ENCODE measurements around the gene SLC24A3.

The SLC24A3 gene

DNA sequence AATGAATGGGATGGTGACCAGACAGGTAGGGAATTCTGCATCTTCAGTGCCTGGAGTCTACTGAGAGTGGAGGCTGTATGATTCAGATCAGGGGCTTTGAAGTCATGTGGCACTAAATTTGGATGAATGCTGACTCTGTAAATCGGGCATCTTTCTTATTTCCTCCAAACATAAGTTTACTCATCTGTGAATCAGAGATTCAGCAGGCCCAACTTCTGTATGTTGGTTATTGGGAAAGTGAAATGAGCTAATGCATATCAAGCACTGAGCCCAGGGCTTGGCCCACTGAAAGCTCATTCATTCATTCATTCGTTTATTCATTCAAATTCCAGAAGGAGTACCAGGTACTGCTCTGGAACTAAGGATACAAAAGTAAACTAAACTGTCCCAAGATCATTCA lies 353.3 kb downstream of the SLC24A3 start:
- no peaks in the 10 kb centered on the region for H3K27me3 ChIP-seq (ENCODE audit: control insufficient read depth, insufficient read depth, low read length)
- no peak overlapping the region for H3K9ac ChIP-seq (ENCODE audit: low read length)
- H3K4me1 ChIP-seq (ENCODE audit: control insufficient read depth, insufficient read depth, low read length): no peaks in the 10 kb centered on the region
- H3K9me3 ChIP-seq (ENCODE audit: control insufficient read depth, low read length): no peaks in the 10 kb centered on the region
- no peak overlapping the region for H3K4me3 ChIP-seq (ENCODE audit: low read length)
- H3K36me3 ChIP-seq (ENCODE audit: control insufficient read depth, insufficient read depth, low read length): no peaks in the 10 kb centered on the region

DNA sequence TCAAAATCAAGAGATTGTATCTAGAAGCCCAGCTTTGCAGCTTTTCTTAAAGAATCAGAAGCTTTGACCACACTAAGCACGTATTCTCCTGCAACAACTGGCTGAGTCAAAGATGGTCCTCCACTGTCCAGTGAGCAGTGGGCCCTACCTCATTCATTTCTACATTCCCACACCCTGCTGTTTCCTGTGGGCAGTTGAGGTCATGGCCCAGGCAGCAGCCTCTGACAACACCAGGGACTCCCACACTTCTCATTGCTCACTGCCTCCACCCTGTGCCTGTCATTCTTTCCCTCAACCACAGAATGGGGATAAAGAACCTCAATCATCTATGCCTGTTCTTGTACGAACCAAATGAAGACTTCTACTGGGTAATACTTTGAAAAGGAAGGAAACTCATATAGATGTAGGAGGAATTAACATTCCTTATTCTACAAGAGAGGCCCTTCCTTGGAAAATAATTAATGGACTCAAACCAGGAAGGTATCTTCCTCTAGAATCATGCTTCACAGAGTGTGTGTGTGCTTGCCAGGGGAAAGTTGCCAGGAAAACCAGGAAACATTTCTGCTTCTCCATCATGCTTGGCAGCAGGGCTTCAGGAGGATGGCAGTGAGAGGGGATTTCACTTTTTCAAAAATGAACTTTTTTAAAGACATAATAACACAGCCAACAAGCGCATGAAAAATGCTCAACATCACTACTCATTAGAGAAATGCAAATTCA lies 353.9 kb downstream of the SLC24A3 start:
- Histone ChIP-seq H3K4me3 (ENCODE audit: low read length) (no peak overlapping the region), H3K27me3 (ENCODE audit: control insufficient read depth, insufficient read depth, low read length) (no peaks in the 10 kb centered on the region), H3K9ac (ENCODE audit: low read length) (no peak overlapping the region), H3K36me3 (ENCODE audit: control insufficient read depth, insufficient read depth, low read length) (no peaks in the 10 kb centered on the region), H3K4me1 (ENCODE audit: control insufficient read depth, insufficient read depth, low read length) (no peaks in the 10 kb centered on the region), H3K9me3 (ENCODE audit: control insufficient read depth, low read length) (no peaks in the 10 kb centered on the region)

DNA sequence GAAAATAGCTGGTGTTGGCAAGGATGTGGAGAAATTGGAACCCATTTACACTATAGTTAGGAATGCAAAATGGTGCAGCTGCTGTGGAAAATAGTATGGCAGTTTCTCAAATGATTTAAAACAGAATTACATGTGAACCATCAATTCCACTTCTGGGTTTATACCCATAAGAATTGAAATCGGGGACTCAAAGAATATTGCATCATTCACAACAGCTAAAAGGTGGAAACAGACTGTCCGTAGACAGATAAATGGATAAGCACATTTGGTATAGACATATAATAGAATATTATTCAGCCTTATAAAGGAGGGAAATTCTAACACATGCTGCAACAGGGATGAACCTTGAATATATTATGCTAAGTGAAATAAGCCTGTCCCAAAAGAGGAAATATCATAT lies 355.7 kb downstream of the SLC24A3 start:
- no peaks in the 10 kb centered on the region for H3K36me3 ChIP-seq (ENCODE audit: control insufficient read depth, insufficient read depth, low read length)
- no peak overlapping the region for H3K9ac ChIP-seq (ENCODE audit: low read length)
- no peaks in the 10 kb centered on the region for H3K27me3 ChIP-seq (ENCODE audit: control insufficient read depth, insufficient read depth, low read length)
- no peaks in the 10 kb centered on the region for H3K9me3 ChIP-seq (ENCODE audit: control insufficient read depth, low read length)
- no peaks in the 10 kb centered on the region for H3K4me1 ChIP-seq (ENCODE audit: control insufficient read depth, insufficient read depth, low read length)
- H3K4me3 ChIP-seq (ENCODE audit: low read length): no peak overlapping the region

DNA sequence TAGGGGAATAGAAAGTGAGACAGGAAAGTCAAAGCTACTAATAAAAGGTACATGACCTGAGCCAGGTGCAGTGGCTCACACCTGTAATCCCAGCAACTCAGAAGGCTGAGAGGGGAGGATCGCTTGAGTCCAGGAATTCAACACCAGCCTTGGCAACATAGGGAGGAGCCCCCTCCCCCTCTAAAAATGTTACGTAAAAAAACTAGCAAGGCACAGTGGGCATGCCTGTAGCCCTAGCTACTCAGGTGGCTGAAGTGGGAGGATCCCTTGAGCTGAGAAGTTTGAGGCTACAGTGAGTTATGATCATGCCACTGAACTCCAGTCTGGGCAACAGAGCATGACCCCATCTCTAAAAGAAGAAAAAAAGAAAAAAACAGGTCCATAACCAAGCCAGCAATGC lies 359.6 kb downstream of the SLC24A3 start:
- Histone ChIP-seq H3K36me3 (ENCODE audit: control insufficient read depth, insufficient read depth, low read length) (no peaks in the 10 kb centered on the region), H3K9ac (ENCODE audit: low read length) (no peak overlapping the region), H3K4me3 (ENCODE audit: low read length) (no peak overlapping the region), H3K4me1 (ENCODE audit: control insufficient read depth, insufficient read depth, low read length) (no peaks in the 10 kb centered on the region), H3K9me3 (ENCODE audit: control insufficient read depth, low read length) (no peaks in the 10 kb centered on the region), H3K27me3 (ENCODE audit: control insufficient read depth, insufficient read depth, low read length) (no peaks in the 10 kb centered on the region)

DNA sequence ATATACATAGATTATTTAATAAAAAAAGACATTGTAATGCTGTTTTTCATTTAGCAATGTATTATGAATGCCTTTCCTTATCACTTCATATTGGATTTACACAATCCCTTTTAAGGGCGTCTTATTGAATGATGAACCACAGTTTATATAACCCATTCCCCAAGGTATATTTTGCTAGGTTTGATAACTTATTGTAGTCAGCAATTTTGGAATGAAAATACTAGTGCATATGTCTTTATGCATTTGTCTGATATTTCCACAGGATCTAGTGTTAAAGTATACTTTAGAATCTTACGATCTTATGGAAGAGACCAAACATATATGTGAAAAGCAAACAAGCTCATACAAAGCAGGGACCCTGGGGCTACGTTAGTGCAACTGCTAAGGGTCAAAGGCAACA lies 365.2 kb downstream of the SLC24A3 start:
- Histone ChIP-seq H3K27me3 (ENCODE audit: control insufficient read depth, insufficient read depth, low read length) (no peaks in the 10 kb centered on the region), H3K9ac (ENCODE audit: low read length) (no peak overlapping the region), H3K4me1 (ENCODE audit: control insufficient read depth, insufficient read depth, low read length) (no peaks in the 10 kb centered on the region), H3K9me3 (ENCODE audit: control insufficient read depth, low read length) (no peaks in the 10 kb centered on the region), H3K4me3 (ENCODE audit: low read length) (no peak overlapping the region), H3K36me3 (ENCODE audit: control insufficient read depth, insufficient read depth, low read length) (no peaks in the 10 kb centered on the region)

DNA sequence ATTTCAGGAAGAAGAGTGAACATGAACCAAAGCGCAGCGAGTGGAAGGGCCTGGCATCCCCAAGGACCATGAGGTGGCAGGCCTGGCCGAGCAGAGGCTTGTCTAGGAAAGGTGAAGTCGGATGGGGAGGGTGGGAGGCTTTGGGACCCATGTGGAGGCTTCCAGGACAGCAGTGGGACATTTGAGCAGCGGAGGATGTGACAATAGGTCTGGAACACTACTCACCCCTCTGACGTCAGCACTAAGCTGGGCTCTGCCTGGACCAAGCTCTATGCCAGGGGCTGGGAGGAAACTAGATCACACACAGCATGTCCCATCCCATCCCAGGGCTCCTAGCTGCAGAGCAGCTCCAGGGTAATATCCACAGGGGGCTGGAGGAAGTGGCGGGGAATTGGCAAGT lies 370.3 kb downstream of the SLC24A3 start:
- no peaks in the 10 kb centered on the region for H3K4me1 ChIP-seq (ENCODE audit: control insufficient read depth, insufficient read depth, low read length)
- H3K4me3 ChIP-seq (ENCODE audit: low read length): no peak overlapping the region
- no peaks in the 10 kb centered on the region for H3K9me3 ChIP-seq (ENCODE audit: control insufficient read depth, low read length)

DNA sequence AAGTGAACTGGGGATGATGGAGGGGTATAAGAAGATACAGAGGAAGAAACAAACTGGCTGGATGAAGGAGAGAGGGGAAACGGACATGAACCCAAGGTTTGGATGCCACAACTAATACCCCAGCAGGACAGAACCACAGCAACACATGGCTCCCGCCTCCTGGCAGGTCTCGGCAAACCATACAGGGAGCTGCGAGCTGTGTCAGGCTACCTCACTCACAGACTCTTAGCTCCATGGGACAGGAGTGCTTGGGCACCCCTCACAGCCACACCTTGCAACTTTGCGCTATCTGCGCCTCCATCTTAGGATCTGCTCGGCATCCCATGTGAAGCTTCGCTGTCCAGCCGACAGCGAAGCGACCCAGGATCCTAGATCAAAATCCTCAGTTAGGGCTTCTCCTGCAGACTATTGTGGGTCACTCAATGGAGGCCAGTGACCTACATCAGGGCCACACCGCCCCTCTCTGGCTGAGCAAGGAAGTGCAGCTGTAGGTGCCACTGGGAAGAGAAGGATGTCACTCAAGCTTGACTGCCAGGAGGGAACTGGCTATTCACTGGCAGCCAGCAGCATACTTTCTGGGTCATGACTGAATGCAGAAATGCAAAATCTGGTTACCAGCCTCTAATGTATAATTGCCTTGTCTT lies 371.2 kb downstream of the SLC24A3 start:
- H3K9ac ChIP-seq (ENCODE audit: low read length): no peak overlapping the region
- no peak overlapping the region for H3K4me3 ChIP-seq (ENCODE audit: low read length)
- H3K36me3 ChIP-seq (ENCODE audit: control insufficient read depth, insufficient read depth, low read length): no peaks in the 10 kb centered on the region

More for the DNA sequence above, 370.3 kb downstream of the SLC24A3 start:
- Histone ChIP-seq H3K27me3 (ENCODE audit: control insufficient read depth, insufficient read depth, low read length) (no peaks in the 10 kb centered on the region), H3K9ac (ENCODE audit: low read length) (no peak overlapping the region), H3K36me3 (ENCODE audit: control insufficient read depth, insufficient read depth, low read length) (no peaks in the 10 kb centered on the region)

DNA sequence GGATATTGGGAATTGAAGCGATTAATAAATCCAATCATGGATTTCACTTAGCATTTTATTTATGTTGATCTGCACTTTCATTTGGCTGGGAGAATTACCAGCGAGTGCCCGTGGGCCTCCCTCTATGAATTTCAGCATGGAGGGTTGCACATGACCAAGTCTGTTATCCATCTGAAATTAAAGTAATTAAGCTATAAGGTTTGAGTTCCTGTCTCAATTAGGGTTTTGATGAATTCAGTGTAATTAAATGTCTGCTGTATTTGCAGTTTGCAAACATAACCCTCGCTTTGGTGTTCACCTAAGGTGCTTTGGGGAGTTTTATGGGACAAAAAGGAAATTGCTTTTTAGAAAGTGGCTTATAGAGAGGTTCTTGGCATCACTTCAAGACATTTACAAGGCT lies 375.8 kb downstream of the SLC24A3 start:
- no peak overlapping the region for H3K9ac ChIP-seq (ENCODE audit: low read length)
- H3K4me3 ChIP-seq (ENCODE audit: low read length): no peak overlapping the region
- no peaks in the 10 kb centered on the region for H3K4me1 ChIP-seq (ENCODE audit: control insufficient read depth, insufficient read depth, low read length)
- H3K36me3 ChIP-seq (ENCODE audit: control insufficient read depth, insufficient read depth, low read length): no peaks in the 10 kb centered on the region
- no peaks in the 10 kb centered on the region for H3K9me3 ChIP-seq (ENCODE audit: control insufficient read depth, low read length)
- no peaks in the 10 kb centered on the region for H3K27me3 ChIP-seq (ENCODE audit: control insufficient read depth, insufficient read depth, low read length)

More for the DNA sequence above, 371.2 kb downstream of the SLC24A3 start:
- no peaks in the 10 kb centered on the region for H3K4me1 ChIP-seq (ENCODE audit: control insufficient read depth, insufficient read depth, low read length)
- no peaks in the 10 kb centered on the region for H3K27me3 ChIP-seq (ENCODE audit: control insufficient read depth, insufficient read depth, low read length)
- H3K9me3 ChIP-seq (ENCODE audit: control insufficient read depth, low read length): no peaks in the 10 kb centered on the region

DNA sequence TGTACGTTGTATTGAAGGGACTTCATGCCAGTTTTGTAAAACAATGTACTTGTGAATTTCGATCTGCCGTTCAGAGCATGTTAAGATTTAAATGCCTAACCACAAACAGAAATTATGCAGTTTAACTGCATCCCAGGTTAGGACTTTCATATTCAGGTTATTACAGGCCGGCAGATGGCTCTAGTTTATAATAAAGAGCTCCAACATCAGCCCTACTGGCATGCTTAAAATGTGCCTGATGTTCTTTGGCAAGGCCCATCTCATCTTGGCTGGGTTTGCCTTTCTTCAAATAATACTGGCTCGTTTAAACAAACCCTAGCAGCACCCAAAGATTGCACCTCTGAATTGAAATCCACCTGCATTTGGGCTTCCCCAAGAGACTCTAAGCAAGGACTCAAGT lies 376.3 kb downstream of the SLC24A3 start:
- Histone ChIP-seq H3K9ac (ENCODE audit: low read length) (no peak overlapping the region), H3K9me3 (ENCODE audit: control insufficient read depth, low read length) (no peaks in the 10 kb centered on the region), H3K36me3 (ENCODE audit: control insufficient read depth, insufficient read depth, low read length) (no peaks in the 10 kb centered on the region), H3K27me3 (ENCODE audit: control insufficient read depth, insufficient read depth, low read length) (no peaks in the 10 kb centered on the region), H3K4me3 (ENCODE audit: low read length) (no peak overlapping the region), H3K4me1 (ENCODE audit: control insufficient read depth, insufficient read depth, low read length) (no peaks in the 10 kb centered on the region)

DNA sequence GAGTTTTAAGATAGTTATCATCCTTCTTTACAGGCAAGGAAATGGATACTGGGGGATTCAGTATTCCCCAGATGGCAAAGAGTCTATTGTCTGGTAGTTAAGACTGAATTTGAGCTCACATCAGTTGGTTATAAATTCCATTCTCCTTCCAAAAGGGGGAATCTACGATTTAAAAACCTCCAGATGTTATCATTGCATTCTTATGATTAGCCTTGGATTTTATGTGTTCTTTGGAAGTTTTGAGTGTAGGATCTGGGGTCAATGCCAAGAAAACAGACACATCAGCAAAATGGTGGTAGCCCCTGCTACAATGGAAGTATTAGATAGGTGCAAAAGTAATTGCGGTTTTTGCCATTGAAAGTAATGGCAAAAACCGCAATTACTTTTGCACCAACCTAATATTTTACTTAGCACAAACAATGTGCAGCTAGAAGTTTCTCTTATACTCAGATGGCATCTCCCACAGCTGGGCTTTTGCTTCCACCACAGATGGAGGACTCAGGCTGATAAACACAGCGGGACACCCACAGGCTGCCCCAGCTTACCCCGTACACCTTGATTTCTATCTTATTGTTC lies 377.4 kb downstream of the SLC24A3 start:
- Histone ChIP-seq H3K36me3 (ENCODE audit: control insufficient read depth, insufficient read depth, low read length) (no peaks in the 10 kb centered on the region), H3K4me1 (ENCODE audit: control insufficient read depth, insufficient read depth, low read length) (no peaks in the 10 kb centered on the region), H3K27me3 (ENCODE audit: control insufficient read depth, insufficient read depth, low read length) (no peaks in the 10 kb centered on the region), H3K9me3 (ENCODE audit: control insufficient read depth, low read length) (no peaks in the 10 kb centered on the region), H3K9ac (ENCODE audit: low read length) (no peak overlapping the region), H3K4me3 (ENCODE audit: low read length) (no peak overlapping the region)

DNA sequence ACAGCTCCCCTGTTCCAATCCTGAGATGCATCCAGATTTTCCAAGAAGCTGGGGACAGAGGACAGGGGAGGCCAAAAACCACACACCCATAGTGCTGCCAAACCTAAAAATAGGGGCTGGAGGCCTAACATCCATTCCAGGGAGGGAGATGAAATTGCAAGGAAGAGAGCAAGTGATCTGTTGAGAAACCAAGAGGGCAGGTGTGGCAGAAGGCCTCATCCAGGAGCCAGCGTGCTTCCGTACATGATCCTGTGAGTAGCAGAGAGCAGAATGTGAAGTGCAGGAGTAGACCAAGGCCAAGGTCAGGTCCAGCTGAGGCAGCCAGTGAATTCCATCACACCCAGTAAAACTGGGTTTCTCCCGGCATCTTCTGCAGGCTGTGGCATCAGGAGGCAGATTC lies 377.9 kb downstream of the SLC24A3 start:
- H3K4me3 ChIP-seq (ENCODE audit: low read length): no peak overlapping the region
- no peaks in the 10 kb centered on the region for H3K36me3 ChIP-seq (ENCODE audit: control insufficient read depth, insufficient read depth, low read length)
- no peaks in the 10 kb centered on the region for H3K4me1 ChIP-seq (ENCODE audit: control insufficient read depth, insufficient read depth, low read length)
- H3K9ac ChIP-seq (ENCODE audit: low read length): no peak overlapping the region
- no peaks in the 10 kb centered on the region for H3K9me3 ChIP-seq (ENCODE audit: control insufficient read depth, low read length)
- H3K27me3 ChIP-seq (ENCODE audit: control insufficient read depth, insufficient read depth, low read length): no peaks in the 10 kb centered on the region

DNA sequence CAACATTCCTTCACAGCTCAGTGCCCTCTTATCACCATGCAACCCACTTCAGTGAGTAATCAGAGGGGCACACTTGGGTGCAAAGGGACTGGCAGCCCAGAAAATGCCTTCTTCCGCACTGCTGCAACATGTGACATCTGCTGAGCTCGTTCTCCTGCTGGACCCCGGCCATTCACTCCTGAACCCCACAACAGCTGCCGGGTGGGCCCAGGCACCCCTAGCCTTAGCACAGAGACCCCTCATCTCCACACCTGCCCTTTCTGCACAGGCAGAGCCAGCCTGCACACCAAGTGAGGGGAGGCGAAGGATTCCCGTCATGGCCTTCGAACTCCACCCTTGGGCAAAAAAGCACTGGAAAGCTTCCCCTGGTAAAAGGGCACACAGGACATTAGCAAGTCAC lies 381.3 kb downstream of the SLC24A3 start:
- no peaks in the 10 kb centered on the region for H3K36me3 ChIP-seq (ENCODE audit: control insufficient read depth, insufficient read depth, low read length)
- H3K9me3 ChIP-seq (ENCODE audit: control insufficient read depth, low read length): no peaks in the 10 kb centered on the region
- H3K4me3 ChIP-seq (ENCODE audit: low read length): no peak overlapping the region
- H3K27me3 ChIP-seq (ENCODE audit: control insufficient read depth, insufficient read depth, low read length): no peaks in the 10 kb centered on the region
- H3K9ac ChIP-seq (ENCODE audit: low read length): no peak overlapping the region
- no peaks in the 10 kb centered on the region for H3K4me1 ChIP-seq (ENCODE audit: control insufficient read depth, insufficient read depth, low read length)
